GM12892 (cell line): ENCODE measurements around the gene AATF. TPM values are rescaled to one million over a fixed set of nuclear protein-coding genes. Genes with fewer than 3 reads are reported as not detected.

Experiments used
- DNase-seq: peaks from one replicate; pipeline ENCODE4 v3.0.0; 2011; ENCODE audit not compliant: insufficient read length
- FAIRE-seq: peaks from 2 replicates; lab custom pipeline; 2011; peaks lifted over from hg19 to GRCh38; lab: Jason Lieb, UNC
- POLR2A ChIP-seq: IDR thresholded peaks from 2 replicates; pipeline ENCODE4 v1.6.1; 2011; ENCODE audit warnings: low read depth, low read length, control low read depth
- POLR2AphosphoS5 ChIP-seq: IDR thresholded peaks from 2 replicates; pipeline ENCODE4 v1.6.1; 2011; ENCODE audit warnings: low read depth, low read length, control low read depth
- TAF1 ChIP-seq: IDR thresholded peaks from 2 replicates; pipeline ENCODE4 v1.6.1; 2011; ENCODE audit warnings: low read depth, mild to moderate bottlenecking, control low read depth, low read length, borderline replicate concordance
- polyA plus RNA-seq: library from polyadenylated mRNA; unstranded; fragments of >200 nt; gene quantifications from one replicate; pipeline ENCODE4 v1.2.1, GENCODE V29; 2012; ENCODE audit warnings: missing spikeins, inconsistent platforms; ENCODE audit not compliant: missing spikeins

The AATF gene
- 43.4 TPM for polyA plus RNA-seq

- DNase-seq (peak; percentile 95), FAIRE-seq (no peak)
These were observed at the start of gene AATF for GRCh38 chr17:36948717-36949460. Gene AATF (plus strand): TSS chr17:36948954. CDS start chr17:36949126, 172 bp downstream.

DNA sequence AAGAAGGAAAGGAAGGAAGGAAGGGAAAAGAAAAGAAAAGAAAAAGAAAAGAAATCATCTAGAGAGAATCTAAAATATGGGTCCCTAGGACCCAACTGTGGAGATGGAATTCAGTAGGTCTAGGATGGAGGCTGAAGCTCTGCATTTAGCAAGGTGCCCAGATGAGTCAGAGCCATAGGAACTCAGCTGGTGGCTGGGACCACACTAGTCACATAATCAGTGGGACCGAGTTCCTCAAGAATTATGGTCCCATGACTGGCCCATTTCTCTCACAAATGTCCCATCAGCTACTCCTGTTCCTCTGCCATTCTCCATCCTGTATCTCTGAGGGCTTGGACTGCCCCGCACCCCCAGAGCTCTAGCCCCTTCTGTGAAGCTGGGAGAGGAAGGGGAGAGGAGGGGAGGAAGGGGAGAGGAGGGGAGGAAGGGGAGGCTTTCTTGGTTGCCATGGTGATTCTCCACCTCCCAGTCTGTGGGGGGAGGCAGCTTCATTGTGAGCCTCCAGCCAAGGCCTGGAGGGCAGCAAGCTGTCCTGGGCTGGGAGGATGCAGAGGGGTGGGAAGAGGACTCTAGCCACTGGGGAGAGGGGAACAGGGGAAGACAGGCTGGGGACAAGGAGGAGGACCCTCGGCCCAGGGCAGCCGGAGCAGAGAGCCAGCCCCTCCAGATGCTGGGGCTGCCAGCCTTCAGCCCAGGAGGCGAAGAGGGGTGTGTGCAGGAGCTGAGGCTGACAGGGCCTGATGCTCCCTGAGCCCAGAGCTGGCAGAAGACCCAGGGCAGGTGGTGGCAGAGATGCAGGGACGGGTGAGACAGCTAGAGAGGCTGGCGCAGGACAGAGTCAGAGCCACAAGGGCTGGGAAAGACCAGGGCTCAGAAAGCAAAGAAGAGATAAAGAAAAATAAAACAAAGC, 49.2 kb upstream of the AATF start:
- no peak for DNase-seq
- no peak for FAIRE-seq
- TF ChIP-seq POLR2AphosphoS5, result no peak
- no peak for TF ChIP-seq POLR2A
- TF ChIP-seq TAF1, result no peak

More at GRCh38 chr17:36948717-36949460, at the start of gene AATF:
- TF ChIP-seq POLR2AphosphoS5 (peak; percentile 68), TAF1 (peak; percentile 74; the same call in 1 of the 2 replicates), POLR2A (peak; percentile 92)

- no peak for FAIRE-seq
- DNase-seq, result no peak
- TF ChIP-seq POLR2A (no peak), POLR2AphosphoS5 (no peak), TAF1 (no peak)
These were observed 48.6 kb upstream of the AATF start for GRCh38 chr17:36900160-36900512.

DNA sequence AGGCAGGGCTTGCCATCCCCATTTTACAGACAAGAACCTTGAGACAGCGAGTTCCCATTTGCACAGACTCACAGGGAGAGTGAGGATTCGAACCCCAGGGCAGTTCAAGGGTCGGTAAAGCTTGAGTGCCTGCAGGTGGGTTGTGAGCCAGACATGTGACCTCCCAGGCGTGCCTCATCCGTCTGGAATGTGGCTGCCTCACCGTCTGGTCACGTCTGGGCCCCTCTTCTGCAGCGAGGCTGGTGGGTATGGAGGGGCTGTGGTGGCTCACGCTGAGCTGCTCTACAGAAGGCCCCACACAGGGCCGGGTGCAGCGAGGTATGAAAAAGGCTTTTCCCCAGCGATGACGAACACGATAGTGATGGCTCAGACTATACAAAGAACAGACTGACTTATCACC, 47.2 kb upstream of the AATF start:
- FAIRE-seq (no peak), DNase-seq (no peak)
- TF ChIP-seq POLR2A (no peak), POLR2AphosphoS5 (no peak), TAF1 (no peak)

DNA sequence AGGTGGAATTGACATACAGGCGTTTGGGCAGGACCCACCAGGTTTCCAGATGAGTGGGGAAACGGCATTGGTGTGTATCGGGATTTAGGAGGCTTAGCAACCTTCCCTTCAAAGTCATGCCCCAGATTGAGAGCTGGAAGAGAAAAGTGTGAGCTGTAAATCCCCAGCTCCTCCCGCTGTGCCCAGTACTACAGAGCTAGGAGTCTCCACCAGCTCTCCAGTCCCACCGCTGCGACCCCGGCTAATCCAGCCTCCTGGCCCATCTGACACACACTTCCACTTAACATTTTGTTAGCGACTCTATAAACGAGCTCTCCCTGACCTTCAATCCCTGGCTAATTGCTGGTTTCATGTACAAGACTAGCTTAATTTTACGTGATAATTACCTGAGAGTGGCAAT, 41.3 kb upstream of the AATF start:
- TF ChIP-seq TAF1 (no peak), POLR2A (no peak), POLR2AphosphoS5 (no peak)
- FAIRE-seq, result no peak
- DNase-seq, result no peak

- no peak for FAIRE-seq
These were observed 38.2 kb upstream of the AATF start for GRCh38 chr17:36910513-36910912.

GRCh38 chr17:36911001-36911400, 37.8 kb upstream of the AATF start:
- no peak for TF ChIP-seq POLR2AphosphoS5
- no peak for TF ChIP-seq POLR2A
- no peak for TF ChIP-seq TAF1
- FAIRE-seq (no peak), DNase-seq (no peak)

More at GRCh38 chr17:36910513-36910912, 38.2 kb upstream of the AATF start:
- TF ChIP-seq POLR2A, result no peak
- no peak for TF ChIP-seq TAF1
- no peak for TF ChIP-seq POLR2AphosphoS5
- DNase-seq, result no peak

DNA sequence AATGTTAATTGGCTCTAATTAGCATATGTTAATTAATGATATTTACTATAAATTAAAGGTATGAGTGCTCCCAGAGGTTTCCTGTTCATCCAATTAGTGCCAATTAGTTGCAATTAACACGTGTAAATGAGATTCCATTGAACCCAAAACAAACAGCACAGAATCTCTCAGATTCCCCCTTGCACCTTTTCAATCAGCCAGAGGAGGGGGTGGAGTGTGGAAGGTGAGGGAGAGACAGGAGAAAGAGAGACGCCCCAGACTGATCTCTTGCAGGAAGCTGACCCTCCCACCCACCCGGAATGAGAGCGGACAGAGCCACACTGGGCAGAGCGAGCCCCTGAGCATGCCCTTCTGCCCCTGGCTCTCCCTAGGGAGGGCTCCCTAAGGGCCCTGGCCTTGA, 35.6 kb upstream of the AATF start:
- no peak for TF ChIP-seq TAF1
- TF ChIP-seq POLR2A, result no peak
- no peak for TF ChIP-seq POLR2AphosphoS5
- FAIRE-seq, result no peak
- DNase-seq, result no peak

GRCh38 chr17:36918211-36918691, 30.5 kb upstream of the AATF start:
- TF ChIP-seq TAF1 (no peak), POLR2AphosphoS5 (no peak), POLR2A (no peak)
- FAIRE-seq (no peak), DNase-seq (no peak)

GRCh38 chr17:36919407-36919968, 29.3 kb upstream of the AATF start:
- no peak for DNase-seq
- no peak for FAIRE-seq
- TF ChIP-seq POLR2A (no peak), POLR2AphosphoS5 (no peak), TAF1 (no peak)
